BLaER1 treated with 17β-estradiol and CSF1 and Interleukin-3, amounts not matched to agents 10 nM and 100 nM (cell line): ENCODE results near the gene REM2.
A peak's percentile ranks its signal among the peaks of the same experiment; 100 is the strongest.

Source experiments
- H3K27ac ChIP-seq, 11 experiments: shearing (Covaris generic); formaldehyde crosslinking; 2 replicates each; pipeline ENCODE4 v1.8.1; 2022
- H3K27me3 ChIP-seq, 11 experiments: shearing (Covaris generic); formaldehyde crosslinking; 2 replicates each; pipeline ENCODE4 v1.8.1; 2022
- H3K36me3 ChIP-seq, 11 experiments: shearing (Covaris generic); formaldehyde crosslinking; 2 replicates each; pipeline ENCODE4 v1.8.1; 2022
- H3K4me1 ChIP-seq, 10 experiments: shearing (Covaris generic); formaldehyde crosslinking; 2 replicates each; pipeline ENCODE4 v1.8.1; 2022
- H3K4me2 ChIP-seq, 11 experiments: shearing (Covaris generic); formaldehyde crosslinking; 2 replicates each; pipeline ENCODE4 v1.8.1; 2022
- H3K4me3 ChIP-seq, 10 experiments: shearing (Covaris generic); formaldehyde crosslinking; 2 replicates each; pipeline ENCODE4 v1.8.1; 2022
- H3K9ac ChIP-seq, 11 experiments: shearing (Covaris generic); formaldehyde crosslinking; 2 replicates each; pipeline ENCODE4 v1.8.1; 2022
- H3K9me3 ChIP-seq, 11 experiments: shearing (Covaris generic); formaldehyde crosslinking; replicated peaks in 1 of 11; 2 replicates each; pipeline ENCODE4 v1.8.1; 2022
- H4K20me1 ChIP-seq, 11 experiments: shearing (Covaris generic); formaldehyde crosslinking; 2 replicates each; pipeline ENCODE4 v1.8.1; 2022
- Cebpa-rat ChIP-seq, 11 experiments: shearing (Covaris generic); IDR thresholded peaks; 2 replicates each; pipeline ENCODE4 v1.8.1; 2022

The REM2 gene

GRCh38 chr14:22895402-22895801 lies 12.4 kb downstream of the REM2 start:
- H3K27ac ChIP-seq, result no peak overlapping the region
- peaks cover 28 to 72% (median 48%) of the 10 kb centered on the region in 11 experiments for H3K36me3 ChIP-seq
- no peak overlapping the region for H3K4me3 ChIP-seq
- H3K27me3 ChIP-seq, result no peaks in the 10 kb centered on the region
- H3K4me2 ChIP-seq, result no peak overlapping the region
- peaks cover 0 to 6% (median 0%) of the 10 kb centered on the region in 11 experiments; a peak in 3 of 22 replicates for H4K20me1 ChIP-seq
- H3K9me3 ChIP-seq, result no peaks in the 10 kb centered on the region
- peaks cover 0 to 12% (median 4%) of the 10 kb centered on the region in 10 experiments; a peak in 12 of 20 replicates for H3K4me1 ChIP-seq
- H3K9ac ChIP-seq, result no peak overlapping the region
- no peak for TF ChIP-seq Cebpa-rat (IDR thresholded peaks at IDR 0.05)

- peaks cover 0 to 13% (median 4%) of the 10 kb centered on the region in 11 experiments; a peak in 6 of 22 replicates for H4K20me1 ChIP-seq
- no peak for TF ChIP-seq Cebpa-rat (IDR thresholded peaks at IDR 0.05)
- H3K4me1 ChIP-seq, result peaks cover 0 to 12% (median 6%) of the 10 kb centered on the region in 10 experiments; a peak in 9 of 20 replicates
- H3K4me3 ChIP-seq, result no peak overlapping the region
- H3K4me2 ChIP-seq, result no peak overlapping the region
- H3K27ac ChIP-seq, result no peak overlapping the region
- peaks cover 38 to 81% (median 57%) of the 10 kb centered on the region in 11 experiments for H3K36me3 ChIP-seq
- no peaks in the 10 kb centered on the region for H3K27me3 ChIP-seq
- no peak overlapping the region for H3K9ac ChIP-seq
- no peaks in the 10 kb centered on the region for H3K9me3 ChIP-seq
These were observed 13.3 kb downstream of the REM2 start for GRCh38 chr14:22896356-22896755.

GRCh38 chr14:22896760-22897159 lies 13.7 kb downstream of the REM2 start:
- Histone ChIP-seq H3K9me3 (no peaks in the 10 kb centered on the region), H3K36me3 (peaks cover 42 to 85% (median 62%) of the 10 kb centered on the region in 11 experiments), H4K20me1 (peaks cover 0 to 17% (median 4%) of the 10 kb centered on the region in 11 experiments; a peak in 6 of 22 replicates), H3K4me2 (no peak overlapping the region), H3K4me3 (no peak overlapping the region), H3K4me1 (peaks cover 0 to 12% (median 6%) of the 10 kb centered on the region in 10 experiments; a peak in 9 of 20 replicates), H3K9ac (no peak overlapping the region), H3K27me3 (no peaks in the 10 kb centered on the region), H3K27ac (no peak overlapping the region)
- TF ChIP-seq Cebpa-rat (IDR thresholded peaks at IDR 0.05), result no peak

- no peak overlapping the region for H3K4me2 ChIP-seq
- 0 out of 22 replicates have a peak overlapping the region, but pooled peaks of 2 of the 11 experiments have one; percentile 5 for H3K9ac ChIP-seq
- H3K9me3 ChIP-seq, result no peaks in the 10 kb centered on the region
- H3K27me3 ChIP-seq, result no peaks in the 10 kb centered on the region
- no peak for TF ChIP-seq Cebpa-rat (IDR thresholded peaks at IDR 0.05)
- no peak overlapping the region for H3K4me3 ChIP-seq
- peaks cover 48 to 90% (median 66%) of the 10 kb centered on the region in 11 experiments for H3K36me3 ChIP-seq
- peaks cover 0 to 12% (median 6%) of the 10 kb centered on the region in 10 experiments; a peak in 9 of 20 replicates for H3K4me1 ChIP-seq
- H4K20me1 ChIP-seq, result peaks cover 0 to 19% (median 4%) of the 10 kb centered on the region in 11 experiments; a peak in 6 of 22 replicates
- no peak overlapping the region for H3K27ac ChIP-seq
These were observed 14.3 kb downstream of the REM2 start for GRCh38 chr14:22897357-22897756.

- H3K4me1 ChIP-seq, result peaks cover 0 to 12% (median 0%) of the 10 kb centered on the region in 10 experiments; a peak in 7 of 20 replicates
- peaks cover 0 to 24% (median 4%) of the 10 kb centered on the region in 11 experiments; a peak in 6 of 22 replicates for H4K20me1 ChIP-seq
- H3K36me3 ChIP-seq, result peaks cover 59 to 96% (median 76%) of the 10 kb centered on the region in 11 experiments
- TF ChIP-seq Cebpa-rat (IDR thresholded peaks at IDR 0.05), result no peak
- H3K4me2 ChIP-seq, result peak overlapping the region in 2 of 11 experiments; percentile 3 to 36; a peak in 1 of 22 replicates
- no peaks in the 10 kb centered on the region for H3K9me3 ChIP-seq
- H3K4me3 ChIP-seq, result no peak overlapping the region
- H3K27me3 ChIP-seq, result no peaks in the 10 kb centered on the region
- H3K27ac ChIP-seq, result no peak overlapping the region; a peak in 1 of 22 replicates
- peak overlapping the region in 1 of 11 experiments; percentile 17; a peak in 2 of 22 replicates for H3K9ac ChIP-seq
These were observed 15.5 kb downstream of the REM2 start for GRCh38 chr14:22898302-22899090.

- H3K27me3 ChIP-seq, result no peaks in the 10 kb centered on the region
- no peak overlapping the region for H3K4me2 ChIP-seq
- TF ChIP-seq Cebpa-rat (IDR thresholded peaks at IDR 0.05), result no peak
- H3K27ac ChIP-seq, result no peak overlapping the region
- no peak overlapping the region for H3K4me3 ChIP-seq
- H3K9me3 ChIP-seq, result no peaks in the 10 kb centered on the region
- H3K4me1 ChIP-seq, result peaks cover 0 to 12% (median 0%) of the 10 kb centered on the region in 10 experiments; a peak in 7 of 20 replicates
- 0 out of 22 replicates have a peak overlapping the region, but pooled peaks of 2 of the 11 experiments have one; percentile 9 to 45 for H3K9ac ChIP-seq
- peaks cover 0 to 24% (median 4%) of the 10 kb centered on the region in 11 experiments; a peak in 6 of 22 replicates for H4K20me1 ChIP-seq
- peaks cover 72 to 100% (median 89%) of the 10 kb centered on the region in 11 experiments for H3K36me3 ChIP-seq
These were observed 17.2 kb downstream of the REM2 start for GRCh38 chr14:22900081-22900799.

- peaks cover 0 to 12% (median 0%) of the 10 kb centered on the region in 10 experiments; a peak in 7 of 20 replicates for H3K4me1 ChIP-seq
- no peak overlapping the region for H3K4me2 ChIP-seq
- TF ChIP-seq Cebpa-rat (IDR thresholded peaks at IDR 0.05), result no peak
- no peaks in the 10 kb centered on the region for H3K9me3 ChIP-seq
- H3K36me3 ChIP-seq, result peaks cover 85 to 100% (median 97%) of the 10 kb centered on the region in 11 experiments
- H3K27me3 ChIP-seq, result no peaks in the 10 kb centered on the region
- peaks cover 0 to 24% (median 4%) of the 10 kb centered on the region in 11 experiments; a peak in 6 of 22 replicates for H4K20me1 ChIP-seq
- no peak overlapping the region for H3K27ac ChIP-seq
- no peak overlapping the region for H3K4me3 ChIP-seq
- no peak overlapping the region for H3K9ac ChIP-seq
These were observed 18.8 kb downstream of the REM2 start for GRCh38 chr14:22901799-22902198.

GRCh38 chr14:22903742-22904087 lies 20.7 kb downstream of the REM2 start:
- Histone ChIP-seq H3K4me2 (no peak overlapping the region), H3K9ac (no peak overlapping the region)

More at GRCh38 chr14:22903742-22904087, 20.7 kb downstream of the REM2 start:
- Histone ChIP-seq H3K27ac (no peak overlapping the region; a peak in 1 of 22 replicates), H3K4me1 (peaks cover 0 to 16% (median 4%) of the 10 kb centered on the region in 10 experiments; a peak in 15 of 20 replicates), H3K27me3 (no peaks in the 10 kb centered on the region), H3K9me3 (no peaks in the 10 kb centered on the region), H3K36me3 (peaks cover 88 to 100% (median 97%) of the 10 kb centered on the region in 11 experiments), H3K4me3 (no peak overlapping the region), H4K20me1 (peaks cover 0 to 24% (median 4%) of the 10 kb centered on the region in 11 experiments; a peak in 6 of 22 replicates)
- no peak for TF ChIP-seq Cebpa-rat (IDR thresholded peaks at IDR 0.05)
